C4-2B (cell line): Measurements from ENCODE around the gene MBNL1.

Source experiments
- H3K27ac ChIP-seq: fragments of 450-650 bp; 2 replicates; pipeline ENCODE4 v1.5.1; 2017
- CTCF ChIP-seq: fragments of 450-650 bp; conservative IDR thresholded peaks from 2 replicates; pipeline ENCODE4 v1.5.1; 2017; ENCODE audit warnings: mild to moderate bottlenecking
- ZFX ChIP-seq: fragments of 450-650 bp; IDR thresholded peaks from 2 replicates; pipeline ENCODE4 v1.6.1; 2017

MBNL1 gene

GRCh38 chr3:152460936-152461335 is 192.2 kb downstream of the MBNL1 start:
- H3K27ac ChIP-seq, result no peak overlapping the region
- TF ChIP-seq ZFX (no peak), CTCF (no peak)

DNA sequence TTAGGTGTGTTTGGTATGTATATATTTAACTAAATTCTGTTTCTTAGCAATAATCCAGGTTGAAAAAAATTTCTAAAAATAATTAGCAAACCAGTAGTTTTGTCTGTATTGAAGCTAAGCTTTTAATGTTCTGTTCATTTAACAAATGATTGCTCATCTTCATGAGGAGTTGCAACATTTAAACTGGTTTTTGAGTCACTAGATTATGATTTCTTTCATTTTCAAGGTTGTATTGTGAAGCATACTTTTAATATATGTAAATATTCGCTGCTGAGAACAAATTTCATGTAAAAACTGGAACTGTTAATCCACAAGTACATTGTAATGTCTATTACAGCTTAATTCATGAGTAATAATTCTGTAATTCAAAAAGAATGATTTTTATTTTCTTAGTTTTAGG is 192.7 kb downstream of the MBNL1 start:
- TF ChIP-seq CTCF (no peak), ZFX (no peak)
- H3K27ac ChIP-seq, result no peak overlapping the region

DNA sequence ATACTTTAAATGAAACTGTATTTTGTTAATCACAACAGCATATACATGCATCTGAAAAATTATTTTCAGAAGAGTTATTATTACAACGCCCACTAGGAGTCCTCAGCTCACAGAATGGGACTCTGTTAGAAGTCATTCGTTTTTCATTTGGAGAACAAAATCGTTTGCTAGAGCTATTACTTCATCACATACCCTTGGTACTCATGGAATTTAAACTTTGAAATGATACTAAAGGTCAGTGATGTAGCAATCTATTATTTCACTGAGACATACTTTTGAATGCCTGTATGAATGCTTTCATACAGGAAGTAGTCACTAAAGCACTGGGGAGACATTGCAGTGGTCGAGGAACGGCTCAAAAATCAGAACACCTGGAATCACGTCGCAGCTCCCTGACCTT is 198.1 kb downstream of the MBNL1 start:
- TF ChIP-seq CTCF, result peak; percentile 87
- no peak for TF ChIP-seq ZFX
- H3K27ac ChIP-seq, result no peak overlapping the region

- no peak for TF ChIP-seq ZFX
- TF ChIP-seq CTCF, result no peak
- no peak overlapping the region for H3K27ac ChIP-seq
Observed at GRCh38 chr3:152469248-152470025, 200.7 kb downstream of the MBNL1 start.

DNA sequence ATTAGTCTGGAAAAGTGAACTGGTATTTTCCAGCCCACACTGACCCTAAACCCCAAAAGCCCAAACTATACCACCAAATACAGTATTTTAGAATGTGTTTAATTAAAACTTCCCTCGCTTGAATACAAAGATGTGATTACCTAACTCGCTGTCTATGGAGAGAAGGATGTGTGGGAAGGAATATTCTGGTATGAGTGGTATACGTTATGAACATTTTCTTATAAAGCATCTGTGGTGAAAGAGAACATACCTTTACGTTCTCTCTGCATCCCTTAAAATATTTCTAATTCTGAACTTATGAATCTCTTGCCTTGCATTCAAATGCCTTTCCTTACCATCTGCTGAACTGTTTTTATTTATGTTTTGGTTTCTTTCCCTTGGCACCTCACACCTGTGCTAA is 201.4 kb downstream of the MBNL1 start:
- TF ChIP-seq CTCF (no peak), ZFX (no peak)
- no peak overlapping the region for H3K27ac ChIP-seq

- TF ChIP-seq CTCF, result no peak
- TF ChIP-seq ZFX, result no peak
- H3K27ac ChIP-seq, result no peak overlapping the region
Observed at GRCh38 chr3:152470893-152471292, 202.2 kb downstream of the MBNL1 start.

DNA sequence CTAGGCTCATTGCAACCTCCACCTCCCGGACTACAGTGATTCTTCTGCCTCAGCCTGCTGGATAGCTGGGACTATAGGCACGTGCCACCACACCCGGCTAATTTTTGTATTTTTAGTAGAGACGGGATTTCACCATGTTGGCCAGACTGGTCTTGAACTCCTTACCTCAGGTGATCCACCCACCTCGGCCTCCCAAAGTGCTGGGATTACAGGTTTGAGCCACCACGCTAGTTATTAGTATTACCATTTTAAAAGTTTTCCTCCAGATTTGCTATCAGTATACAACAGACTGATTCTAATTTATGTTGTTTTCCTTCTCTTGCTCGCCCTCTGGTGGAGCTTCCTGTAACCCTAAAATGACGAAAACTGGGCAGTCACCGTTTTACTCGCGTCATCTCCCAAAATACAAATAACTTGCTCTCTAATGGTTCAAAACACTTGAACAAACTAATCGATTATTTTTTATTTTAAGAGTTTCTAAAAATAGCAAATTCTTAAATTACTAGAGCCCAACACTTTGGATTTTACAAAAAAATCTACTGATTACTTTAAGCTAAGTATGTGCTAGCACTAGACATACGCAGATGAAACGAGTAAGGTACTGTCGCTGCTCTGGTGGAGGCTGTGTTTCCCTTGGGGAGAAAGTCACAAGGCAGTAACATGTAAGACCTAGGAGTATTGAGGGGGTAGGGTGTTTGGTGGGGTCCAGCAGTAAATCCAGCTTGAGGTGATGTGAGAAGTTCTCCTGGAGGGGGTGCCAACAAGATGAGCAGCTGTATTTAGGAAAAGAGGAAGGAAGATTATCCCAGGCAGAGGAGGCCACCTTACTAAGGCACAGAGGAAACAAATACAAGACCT is 203.3 kb downstream of the MBNL1 start:
- TF ChIP-seq CTCF (peak; percentile 93), ZFX (no peak)
- H3K27ac ChIP-seq, result no peak overlapping the region
